ENCODE measurements around the gene PABPN1L.

Gene PABPN1L

GRCh38 chr16:88842806-88843205 is 23.7 kb downstream of the PABPN1L start:
- H3K4me3 ChIP-seq (ENCODE audit: severe bottlenecking), result no peak overlapping the region
- no peaks in the 10 kb centered on the region for H3K4me1 ChIP-seq (ENCODE audit: insufficient read depth, poor library complexity, severe bottlenecking)
- H3K27me3 ChIP-seq (ENCODE audit: insufficient read depth, poor library complexity, severe bottlenecking), result no peaks in the 10 kb centered on the region

GRCh38 chr16:88842308-88842756 is 24.1 kb downstream of the PABPN1L start:
- Histone ChIP-seq H3K9me3 (ENCODE audit: severe bottlenecking) (no peaks in the 10 kb centered on the region), H3K4me1 (ENCODE audit: insufficient read depth, poor library complexity, severe bottlenecking) (no peaks in the 10 kb centered on the region), H3K27me3 (ENCODE audit: insufficient read depth, poor library complexity, severe bottlenecking) (no peaks in the 10 kb centered on the region), H3K27ac (ENCODE audit: poor library complexity, severe bottlenecking) (no peak overlapping the region), H3K4me3 (ENCODE audit: severe bottlenecking) (no peak overlapping the region), H3K36me3 (ENCODE audit: low read depth) (0 out of 2 replicates have a peak, but pooled peaks cover 7% of the 10 kb centered on the region)
- TF ChIP-seq CTCF (IDR thresholded peaks at IDR 0.05; ENCODE audit: poor library complexity, severe bottlenecking), result no peak
- no peak for ATAC-seq (ENCODE audit: low read depth)
- DNase-seq (ENCODE audit: low spot score), result no peak

More at GRCh38 chr16:88842806-88843205, 23.7 kb downstream of the PABPN1L start:
- no peak for TF ChIP-seq CTCF (IDR thresholded peaks at IDR 0.05; ENCODE audit: poor library complexity, severe bottlenecking)
- Histone ChIP-seq H3K27ac (ENCODE audit: poor library complexity, severe bottlenecking) (no peak overlapping the region), H3K36me3 (ENCODE audit: low read depth) (0 out of 2 replicates have a peak, but pooled peaks cover 7% of the 10 kb centered on the region), H3K9me3 (ENCODE audit: severe bottlenecking) (no peaks in the 10 kb centered on the region)
- ATAC-seq (ENCODE audit: low read depth), result no peak
- no peak for DNase-seq (ENCODE audit: low spot score)

- TF ChIP-seq CTCF (IDR thresholded peaks at IDR 0.05; ENCODE audit: poor library complexity, severe bottlenecking), result no peak
- Histone ChIP-seq H3K27ac (ENCODE audit: poor library complexity, severe bottlenecking) (no peak overlapping the region), H3K9me3 (ENCODE audit: severe bottlenecking) (no peaks in the 10 kb centered on the region), H3K4me3 (ENCODE audit: severe bottlenecking) (no peak overlapping the region), H3K27me3 (ENCODE audit: insufficient read depth, poor library complexity, severe bottlenecking) (no peaks in the 10 kb centered on the region), H3K4me1 (ENCODE audit: insufficient read depth, poor library complexity, severe bottlenecking) (no peaks in the 10 kb centered on the region), H3K36me3 (ENCODE audit: low read depth) (0 out of 2 replicates have a peak, but pooled peaks cover 7% of the 10 kb centered on the region)
- DNase-seq (ENCODE audit: low spot score) (no peak), ATAC-seq (ENCODE audit: low read depth) (no peak)
Observed at GRCh38 chr16:88841521-88842307, 24.7 kb downstream of the PABPN1L start.

- DNase-seq (ENCODE audit: low spot score), result no peak
- no peak for TF ChIP-seq CTCF (IDR thresholded peaks at IDR 0.05; ENCODE audit: poor library complexity, severe bottlenecking)
- Histone ChIP-seq H3K4me1 (ENCODE audit: insufficient read depth, poor library complexity, severe bottlenecking) (no peaks in the 10 kb centered on the region), H3K9me3 (ENCODE audit: severe bottlenecking) (no peaks in the 10 kb centered on the region), H3K4me3 (ENCODE audit: severe bottlenecking) (no peak overlapping the region), H3K27ac (ENCODE audit: poor library complexity, severe bottlenecking) (no peak overlapping the region), H3K36me3 (ENCODE audit: low read depth) (0 out of 2 replicates have a peak, but pooled peaks cover 7% of the 10 kb centered on the region), H3K27me3 (ENCODE audit: insufficient read depth, poor library complexity, severe bottlenecking) (no peaks in the 10 kb centered on the region)
- no peak for ATAC-seq (ENCODE audit: low read depth)
Observed at GRCh38 chr16:88840600-88841215, 25.8 kb downstream of the PABPN1L start.
